Endothelial cell of umbilical vein (primary cell): Measurements from ENCODE around the gene CCSER1. TPM values are rescaled to one million over a fixed set of nuclear protein-coding genes. Genes with fewer than 3 reads are reported as not detected.

Source experiments
- BruUV-seq: library from RNA; stranded (reverse); fragments of 400-500 nt; replicated peaks from 2 replicates; lab custom pipeline; 2021; lab: Mats Ljungman, UMichigan
- CTCF ChIA-PET: fragments of 300-600, 350-600 bp; sonication (Branson Sonifier 250); formaldehyde crosslinking; loops from one replicate; lab custom pipeline; 2021; ENCODE audit warnings: antibody characterized with exemption, inconsistent platforms; lab: Charles Lee
- POLR2A ChIA-PET: fragments of 300-600, 350-600 bp; sonication (Branson Sonifier 250); formaldehyde crosslinking; loops from one replicate; lab custom pipeline; 2021; ENCODE audit warnings: antibody characterized with exemption, inconsistent platforms; lab: Charles Lee
- DNase-seq: peaks from one replicate; pipeline ENCODE4 v3.0.0-alpha.2; 2011; ENCODE audit warnings: low read depth, low spot score
- FAIRE-seq: peaks from 2 replicates; lab custom pipeline; 2011; peaks lifted over from hg19 to GRCh38; lab: Jason Lieb, UNC
- H2AFZ ChIP-seq: 2 replicates; pipeline ENCODE4 v1.6.0; 2012; ENCODE audit warnings: low read depth, low read length, control low read depth, inconsistent platforms
- H3K27ac ChIP-seq: 2 replicates; pipeline ENCODE4 v1.5.1; 2011; ENCODE audit warnings: low read depth, mild to moderate bottlenecking, control low read depth, low read length, moderate library complexity; ENCODE audit not compliant: insufficient read depth
- H3K27me3 ChIP-seq, 2 experiments: 2 replicates each; pipeline versions ENCODE4 v1.6.0 to v1.6.1; 2011; ENCODE audit warnings: low read length in 2 of 2, mixed read lengths in 1 of 2; ENCODE audit not compliant: control insufficient read depth in 2 of 2, insufficient read depth in 2 of 2
- H3K36me3 ChIP-seq, 2 experiments: 2 replicates in 1 of 2; 3 replicates in 1 of 2; pipeline ENCODE4 v1.5.1; 2011; ENCODE audit warnings: low read length in 2 of 2, mild to moderate bottlenecking in 1 of 2, moderate library complexity in 1 of 2; ENCODE audit not compliant: control insufficient read depth in 2 of 2, insufficient read depth in 2 of 2; ENCODE audit errors: extremely low read depth in 1 of 2
- H3K4me1 ChIP-seq: 3 replicates; pipeline ENCODE4 v1.5.1; 2011; ENCODE audit warnings: mild to moderate bottlenecking, low read length; ENCODE audit not compliant: control insufficient read depth, insufficient read depth; ENCODE audit errors: extremely low read depth
- H3K4me2 ChIP-seq: 2 replicates; pipeline ENCODE4 v1.6.1; 2011; ENCODE audit warnings: low read length, control low read depth, mixed read lengths; ENCODE audit not compliant: insufficient read depth
- H3K4me3 ChIP-seq, 3 experiments: fragments of 200-600 bp in 1 of 3; sonication (generic), shearing (Covaris generic) in 1 of 3; replicated peaks in 1 of 3; 2 replicates each; pipeline ENCODE4 v1.5.1; 2011 to 2016; ENCODE audit warnings: control low read depth in 3 of 3, low read length in 3 of 3, mild to moderate bottlenecking in 2 of 3, inconsistent platforms in 1 of 3, low read depth in 1 of 3, moderate library complexity in 1 of 3; ENCODE audit not compliant: insufficient read depth in 1 of 3
- H3K79me2 ChIP-seq: 2 replicates; pipeline ENCODE4 v1.6.0; 2012; ENCODE audit warnings: low read length, inconsistent platforms; ENCODE audit not compliant: control insufficient read depth, insufficient read depth
- H3K9ac ChIP-seq: replicated peaks from 2 replicates; pipeline ENCODE3; 2011; ENCODE audit warnings: low read length, control low read depth; ENCODE audit not compliant: insufficient read depth; ENCODE audit errors: extremely low read depth
- H3K9me1 ChIP-seq: replicated peaks from 3 replicates; pipeline ENCODE4 v1.6.0; 2011; ENCODE audit warnings: mild to moderate bottlenecking, low read length; ENCODE audit not compliant: control insufficient read depth, insufficient read depth; ENCODE audit errors: extremely low read depth
- H3K9me3 ChIP-seq: replicated peaks from 2 replicates; pipeline ENCODE4 v1.5.1; 2012; ENCODE audit warnings: low read length, inconsistent platforms; ENCODE audit not compliant: control insufficient read depth, insufficient read depth
- H4K20me1 ChIP-seq: replicated peaks from 2 replicates; pipeline ENCODE3; 2011; ENCODE audit warnings: mild to moderate bottlenecking, low read length; ENCODE audit not compliant: control insufficient read depth, insufficient read depth; ENCODE audit errors: extremely low read depth
- CTCF ChIP-seq, 2 donors: IDR thresholded peaks; 1 replicate in 1 of 2; 2 replicates in 1 of 2; pipeline ENCODE4 v1.5.1; 2011; ENCODE audit warnings: low read length in 2 of 2, mild to moderate bottlenecking in 2 of 2, moderate library complexity in 2 of 2, control low read depth in 1 of 2, inconsistent platforms in 1 of 2, low read depth in 1 of 2; ENCODE audit not compliant: insufficient read depth in 1 of 2; ENCODE audit errors: extremely low read depth in 1 of 2
- EZH2 ChIP-seq: IDR thresholded peaks from 2 replicates; pipeline ENCODE4 v1.6.1; 2012; ENCODE audit warnings: borderline replicate concordance, low read depth, mild to moderate bottlenecking, moderate library complexity, low read length, inconsistent platforms; ENCODE audit not compliant: severe bottlenecking
- FOS ChIP-seq: IDR thresholded peaks from 2 replicates; pipeline ENCODE4 v1.6.1; 2011; ENCODE audit warnings: mild to moderate bottlenecking, low read length, moderate library complexity, borderline replicate concordance; ENCODE audit not compliant: insufficient read depth
- GATA2 ChIP-seq: IDR thresholded peaks from 2 replicates; pipeline ENCODE4 v1.7.0; 2011; ENCODE audit warnings: low read depth, mild to moderate bottlenecking, moderate library complexity, mixed read lengths, low read length; ENCODE audit not compliant: insufficient read length, insufficient read depth
- JUN ChIP-seq: IDR thresholded peaks from 2 replicates; pipeline ENCODE4 v1.6.1; 2011; ENCODE audit warnings: borderline replicate concordance, low read depth; ENCODE audit not compliant: insufficient read length, insufficient read depth
- MYC ChIP-seq: IDR thresholded peaks from one replicate; pipeline ENCODE4 v1.6.1; 2011; ENCODE audit warnings: mild to moderate bottlenecking, low read depth, low read length
- POLR2A ChIP-seq: IDR thresholded peaks from 2 replicates; pipeline ENCODE4 v1.6.1; 2012; ENCODE audit warnings: low read depth, mild to moderate bottlenecking, control low read depth, low read length
- POLR2AphosphoS5 ChIP-seq: IDR thresholded peaks from 2 replicates; pipeline ENCODE4 v1.6.1; 2012; ENCODE audit warnings: low read depth, mild to moderate bottlenecking, control low read depth, low read length, moderate library complexity; ENCODE audit not compliant: insufficient read depth
- dilution Hi-C: fragments of 300-500 bp; cut with MboI; formaldehyde crosslinking; loops from one replicate; pipeline ENCODE4 v1.15.0; 2019; ENCODE audit warnings: low sequenced_read_pairs; ENCODE audit not compliant: extremely low pct_ligation_motif_present
- intact Hi-C: fragments of 100-400 bp; cut with micrococcal nuclease; formaldehyde crosslinking; loops from one replicate; pipeline ENCODE4 v1.10.0; 2022
- polyA plus RNA-seq, 4 experiments: library from polyadenylated mRNA; depleted of rRNA in 3 of 4; stranded (reverse) in 3 of 4; unstranded in 1 of 4; fragments of >200 nt; gene quantifications; 2 replicates each; pipeline versions ENCODE4 v1.2.1 to v1.2.3, GENCODE V29; 2011 to 2012; ENCODE audit warnings: missing spikeins in 1 of 4
- total RNA-seq: library from RNA; stranded (reverse); gene quantifications from 2 replicates; pipeline ENCODE4 v1.2.3, GENCODE V29; 2021
- TF ChIP-seq, protein P1 (sequence below): IDR thresholded peaks from 2 replicates; pipeline ENCODE4 v1.6.1; 2011; ENCODE audit not compliant: insufficient read depth, insufficient read length

The CCSER1 gene
- total and polyA plus RNA-seq, 2 donors (not counting 3 experiments of a cell fraction or from before 2014, with no cell fraction given): 0.11 to 1.8 TPM

DNA sequence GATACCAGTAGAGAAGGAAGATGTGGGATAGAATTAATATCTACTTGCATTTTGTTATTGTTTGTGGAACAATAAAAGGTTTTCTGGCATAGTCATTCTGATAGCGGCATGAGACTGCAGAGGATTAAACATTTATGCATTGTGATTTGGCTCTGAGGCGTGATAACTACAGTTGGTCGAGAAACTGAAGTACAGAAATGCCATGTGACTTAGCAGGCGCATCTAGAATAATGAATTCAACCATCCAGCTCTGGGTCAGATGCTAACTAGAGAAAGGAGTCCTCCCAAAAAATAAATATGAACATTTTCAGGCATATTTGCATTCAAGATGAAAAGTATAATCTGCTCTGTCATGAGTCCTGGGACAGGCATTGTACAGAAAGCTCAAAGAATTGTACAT lies 62.8 kb downstream of the CCSER1 start:
- ChIA-PET CTCF (interaction anchor here (0.6 kb wide), 1 partner anchor 11 kb away, joined by 3 read pairs; no protein-coding TSS in a partner anchor), POLR2A (no interaction called here)
- DNase-seq (no peak), FAIRE-seq (no peak)
- H3K27ac ChIP-seq: no peak overlapping the region
- no peaks in the 10 kb centered on the region for H3K4me1 ChIP-seq
- H3K9me3 ChIP-seq: no peaks in the 10 kb centered on the region
- H3K4me2 ChIP-seq: no peak overlapping the region
- no TSS peak for BruUV-seq
- intact Hi-C loops: no loop called here
- dilution Hi-C loops: no loop called here
- H2AFZ ChIP-seq: no peak overlapping the region
- H3K27me3 ChIP-seq: no peaks in the 10 kb centered on the region
- no peak overlapping the region for H3K4me3 ChIP-seq
- H3K36me3 ChIP-seq: no peaks in the 10 kb centered on the region
- no peaks in the 10 kb centered on the region for H3K79me2 ChIP-seq
- no peaks in the 10 kb centered on the region for H3K9me1 ChIP-seq
- H3K9ac ChIP-seq: no peak overlapping the region
- H4K20me1 ChIP-seq: no peaks in the 10 kb centered on the region
- TF ChIP-seq POLR2A: no peak
- no peak for TF ChIP-seq GATA2
- no peak for TF ChIP-seq EZH2
- no peak for TF ChIP-seq MYC
- no peak for TF ChIP-seq JUN
- no peak for TF ChIP-seq FOS
- no peak for TF ChIP-seq POLR2AphosphoS5
- TF ChIP-seq, protein P1, sequence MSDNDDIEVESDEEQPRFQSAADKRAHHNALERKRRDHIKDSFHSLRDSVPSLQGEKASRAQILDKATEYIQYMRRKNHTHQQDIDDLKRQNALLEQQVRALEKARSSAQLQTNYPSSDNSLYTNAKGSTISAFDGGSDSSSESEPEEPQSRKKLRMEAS: no peak
- no peak for TF ChIP-seq CTCF (IDR thresholded peaks at IDR 0.05; ENCODE audit: extremely low read depth in 1 of 2, insufficient read depth in 1 of 2, low read depth in 1 of 2, low read length in 2 of 2)
